Activated CD4-positive, alpha-beta T cell treated with anti-CD3 and anti-CD28 coated beads, Interleukin-10, Interleukin-2, amounts not matched to agents 100 ng/mL and 50 ng/mL, durations not matched to agents 16 hours and 8 hours (primary cell): ENCODE measurements around the gene ROCK2.
"Not testable (repeated sequence)": the region's sequence is repeated elsewhere in the genome, so short reads cannot be mapped to it uniquely, and the experiment has no call there.

Experiments
- DNase-seq: peaks from one replicate; pipeline ENCODE4 v3.0.0-alpha.2; 2020

Gene ROCK2

DNA sequence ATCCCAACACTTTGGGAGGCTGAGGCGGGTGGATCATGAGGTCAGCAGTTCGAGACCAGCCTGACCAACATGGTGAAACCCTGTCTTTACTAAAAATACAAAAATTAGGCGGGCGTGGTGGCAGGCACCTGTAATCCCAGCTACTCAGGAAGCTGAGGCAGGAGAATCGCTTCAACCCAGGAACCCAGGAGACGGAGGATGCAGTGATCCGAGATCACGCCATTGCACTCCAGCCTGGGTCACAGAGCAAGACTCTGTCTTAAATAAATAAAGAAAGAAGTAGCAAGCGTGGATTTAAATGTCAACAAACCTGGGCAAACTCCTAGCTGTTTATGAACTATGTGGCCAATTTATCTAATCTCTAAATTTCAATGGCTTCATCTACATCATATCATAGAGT lies 82.9 kb downstream of the ROCK2 start:
- not testable (repeated sequence) for DNase-seq

DNA sequence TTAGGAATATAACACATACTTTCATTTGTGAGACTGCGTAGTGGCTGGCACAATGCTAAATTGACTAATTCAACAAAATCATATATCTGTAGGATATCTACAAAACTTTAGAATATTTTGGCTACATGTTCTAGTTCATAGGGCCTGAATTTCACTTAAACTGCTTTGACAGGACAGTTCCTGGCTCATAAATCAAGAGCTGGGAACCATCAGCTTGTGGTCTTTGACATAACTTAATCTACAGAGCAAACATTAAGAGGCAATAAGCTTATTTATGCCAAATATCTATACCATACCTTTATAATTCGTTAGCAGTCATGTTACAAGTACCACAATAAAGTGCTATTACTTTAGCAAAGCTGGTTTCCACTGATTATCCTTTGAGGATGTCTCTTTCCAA lies 83.5 kb downstream of the ROCK2 start:
- DNase-seq = no peak

DNA sequence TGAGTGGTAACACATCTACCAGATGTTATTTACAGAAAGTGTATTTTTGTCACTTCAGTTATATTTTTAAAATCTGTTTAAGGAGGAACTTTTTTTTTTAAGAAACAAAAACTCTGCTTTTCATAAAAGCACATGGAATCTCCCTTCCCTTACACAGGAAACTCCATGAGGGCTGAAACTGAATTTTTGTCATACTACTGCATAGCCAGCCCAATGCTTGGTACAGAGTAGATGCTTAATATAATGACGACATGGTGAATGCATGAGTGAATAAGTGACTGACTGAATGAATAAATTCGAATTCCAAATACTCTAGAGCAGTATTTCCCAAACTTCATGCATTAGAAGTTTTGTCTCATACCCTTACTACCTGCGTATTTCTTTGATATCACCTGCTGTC lies 86.5 kb downstream of the ROCK2 start:
- DNase-seq = no peak

DNA sequence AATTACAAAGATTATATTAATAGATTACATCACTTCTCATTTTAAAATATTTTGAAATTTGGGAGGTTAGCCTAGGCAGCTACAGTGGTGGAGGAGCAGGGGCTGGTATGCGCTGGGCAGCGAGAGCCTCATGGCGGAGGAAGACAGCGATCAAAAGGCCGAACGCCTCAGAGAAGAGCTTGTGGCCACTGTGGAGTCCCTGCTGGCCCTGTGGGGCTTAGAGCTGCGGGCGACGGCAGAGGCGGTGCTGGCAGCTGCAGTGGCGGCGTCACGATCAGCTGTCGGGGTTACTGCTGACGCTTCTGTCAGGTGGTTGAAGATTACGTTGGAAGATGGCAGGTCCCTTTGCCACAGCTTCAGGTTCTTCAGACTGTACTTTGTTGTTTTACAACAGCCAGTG lies 87.4 kb downstream of the ROCK2 start:
- no peak for DNase-seq

DNA sequence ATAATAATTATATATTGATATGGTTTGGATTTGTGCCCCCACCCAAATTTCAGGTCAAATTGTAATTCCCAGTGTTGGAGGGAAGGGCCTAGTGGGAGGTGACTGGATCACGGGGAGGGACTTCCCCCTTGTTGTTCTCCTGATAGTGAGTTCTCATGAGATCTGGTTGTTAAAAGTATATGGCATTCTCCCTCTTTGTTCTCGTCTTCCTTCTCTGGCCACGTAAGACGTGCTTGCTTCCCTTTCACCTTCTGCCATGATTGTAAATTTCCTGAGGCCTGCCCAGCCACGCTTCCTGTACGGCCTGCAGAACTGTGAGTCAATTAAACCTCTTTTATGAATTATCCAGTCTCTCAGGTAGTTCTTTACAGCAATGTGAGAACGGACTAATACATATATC lies 88.3 kb downstream of the ROCK2 start:
- no peak for DNase-seq

DNA sequence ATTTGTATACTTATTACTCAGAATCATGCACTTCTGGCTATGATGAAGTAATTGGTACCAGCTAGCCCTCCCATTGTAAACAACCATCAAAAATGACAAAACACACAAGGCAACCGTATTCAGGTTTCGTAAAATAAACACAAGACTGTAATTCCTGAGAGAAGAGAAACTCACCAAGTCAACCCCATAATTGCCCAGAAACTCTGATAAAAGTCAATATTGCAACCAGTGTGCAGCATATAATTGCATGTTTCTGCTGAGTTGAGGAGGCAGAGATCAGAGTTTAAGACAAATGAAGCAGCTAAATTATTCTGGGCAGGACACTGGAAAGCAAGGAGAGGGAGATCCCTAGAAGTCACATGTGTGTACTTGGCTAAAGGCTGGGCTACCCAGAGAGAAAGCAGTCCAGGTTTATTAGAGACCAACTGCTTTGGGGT lies 90.3 kb downstream of the ROCK2 start:
- no peak for DNase-seq

DNA sequence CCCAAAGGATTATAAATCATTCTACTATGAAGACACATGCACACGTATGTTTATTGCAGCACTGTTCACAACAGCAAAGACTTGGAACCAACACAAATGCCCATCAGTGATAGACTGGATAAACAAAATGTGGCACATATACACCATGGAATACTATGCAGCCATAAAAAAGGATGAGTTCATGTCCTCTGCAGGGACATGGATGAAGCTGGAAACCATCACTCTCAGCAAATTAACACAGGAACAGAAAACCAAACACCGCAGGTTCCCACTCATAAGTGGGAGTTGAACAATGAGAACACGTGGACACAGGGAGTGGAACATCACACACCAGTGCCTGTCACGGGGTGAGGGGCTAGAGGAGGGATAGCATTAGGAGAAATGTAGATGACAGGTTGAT lies 92.0 kb downstream of the ROCK2 start:
- DNase-seq = not testable (repeated sequence)

DNA sequence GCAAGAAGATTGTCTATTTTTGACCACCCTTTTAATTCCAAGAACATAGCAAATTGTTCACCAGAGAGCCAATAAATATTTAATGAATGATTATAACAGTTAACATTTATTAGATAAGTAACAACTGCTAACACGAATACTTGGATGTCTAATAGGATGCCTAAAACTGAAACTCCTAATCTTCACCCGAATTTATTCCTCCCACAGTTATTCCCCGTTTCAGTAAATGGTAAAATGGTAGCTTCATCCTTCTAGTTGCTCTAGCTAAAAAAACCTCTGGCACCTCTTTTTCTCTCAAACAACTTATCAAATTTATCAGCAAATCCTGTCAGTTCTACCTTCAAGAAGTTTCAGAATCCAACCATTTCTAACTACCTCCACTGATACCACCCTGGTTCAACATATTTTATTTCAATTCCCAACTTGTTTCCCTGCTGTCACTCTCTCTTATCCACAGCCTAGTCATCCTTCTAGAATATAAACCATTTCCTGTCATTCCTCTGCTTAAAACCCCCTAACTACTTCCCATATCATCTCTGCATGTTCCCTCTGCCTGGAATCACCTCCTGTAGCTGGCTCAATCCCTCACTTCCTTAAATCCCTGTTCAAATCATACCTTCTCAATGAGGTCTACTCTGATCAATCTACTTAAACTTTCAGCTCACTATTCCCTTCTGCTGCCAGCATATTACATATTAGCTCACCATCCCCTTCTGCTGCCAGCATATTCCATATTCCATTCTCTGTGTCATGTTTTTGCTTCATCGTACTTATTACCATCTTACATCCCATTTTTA lies 93.8 kb downstream of the ROCK2 start:
- DNase-seq = no peak

DNA sequence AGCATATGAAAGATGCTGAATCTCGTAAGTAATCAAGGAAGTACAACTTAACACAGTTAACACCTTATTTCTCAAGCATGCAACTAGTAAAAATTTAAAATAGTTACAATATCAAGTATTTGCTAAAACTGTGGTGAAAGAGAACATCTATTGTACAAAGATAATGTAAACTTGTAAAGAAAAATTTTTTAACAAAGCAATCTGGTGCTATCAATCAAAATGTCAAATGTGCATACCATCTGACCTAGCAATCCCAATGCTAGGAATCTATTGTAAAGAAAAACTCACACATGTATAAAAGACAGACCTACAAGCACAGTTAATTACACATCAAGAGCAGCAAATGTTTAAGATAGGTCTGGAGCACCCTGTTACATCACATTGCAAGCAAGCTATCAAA lies 99.1 kb downstream of the ROCK2 start:
- DNase-seq = no peak

DNA sequence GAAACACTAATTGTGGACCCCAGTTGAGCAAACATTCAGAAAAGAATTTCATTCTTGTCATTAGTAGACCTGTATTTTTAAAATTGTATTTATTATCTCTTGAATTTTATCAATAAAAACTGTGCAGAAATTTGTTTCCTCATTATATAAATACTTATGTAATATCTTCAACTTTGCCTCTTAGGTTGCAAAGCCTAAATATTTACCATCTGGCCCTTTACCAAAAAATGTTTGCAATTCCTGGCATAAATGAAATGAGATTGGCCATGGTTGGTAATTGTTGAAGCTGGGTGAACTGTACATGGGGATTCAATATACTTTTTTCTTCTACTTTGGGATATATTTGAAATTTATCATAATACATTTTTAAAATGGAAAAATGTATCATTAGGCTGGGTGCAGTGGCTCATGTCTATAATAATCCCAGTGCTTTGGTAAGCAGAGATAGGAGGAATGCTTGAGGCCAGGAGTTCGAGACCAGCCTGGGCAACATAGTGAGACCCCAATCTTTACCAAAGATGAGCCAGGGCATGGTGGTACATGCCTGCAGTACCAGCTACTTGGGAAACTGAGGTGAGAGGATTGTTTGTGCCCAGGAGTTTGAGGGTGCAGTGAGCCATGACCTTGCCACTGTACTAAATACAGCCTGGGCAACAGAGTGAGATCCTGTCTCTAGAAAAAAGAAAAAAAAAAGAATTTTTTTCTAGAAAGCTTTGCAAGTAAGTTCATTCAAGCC lies 100.2 kb downstream of the ROCK2 start:
- DNase-seq = no peak

DNA sequence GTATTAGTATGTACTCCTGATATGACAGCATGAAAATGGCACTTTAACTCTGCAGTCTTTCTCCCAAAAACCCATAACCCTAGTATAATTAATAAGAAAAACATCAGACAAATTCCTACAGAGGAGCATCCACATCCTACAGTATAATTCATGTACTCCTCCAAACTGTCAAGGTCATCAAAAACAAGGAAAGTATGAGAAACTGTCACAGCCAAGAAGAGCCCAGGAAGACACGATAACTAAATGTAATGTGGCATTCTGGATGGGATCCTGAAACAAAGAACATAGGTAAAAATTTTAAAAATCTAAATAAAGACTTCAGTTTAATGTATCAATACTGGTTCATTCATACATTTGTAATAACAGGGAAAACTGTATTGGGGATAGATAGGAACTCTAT lies 100.9 kb downstream of the ROCK2 start:
- DNase-seq = no peak

DNA sequence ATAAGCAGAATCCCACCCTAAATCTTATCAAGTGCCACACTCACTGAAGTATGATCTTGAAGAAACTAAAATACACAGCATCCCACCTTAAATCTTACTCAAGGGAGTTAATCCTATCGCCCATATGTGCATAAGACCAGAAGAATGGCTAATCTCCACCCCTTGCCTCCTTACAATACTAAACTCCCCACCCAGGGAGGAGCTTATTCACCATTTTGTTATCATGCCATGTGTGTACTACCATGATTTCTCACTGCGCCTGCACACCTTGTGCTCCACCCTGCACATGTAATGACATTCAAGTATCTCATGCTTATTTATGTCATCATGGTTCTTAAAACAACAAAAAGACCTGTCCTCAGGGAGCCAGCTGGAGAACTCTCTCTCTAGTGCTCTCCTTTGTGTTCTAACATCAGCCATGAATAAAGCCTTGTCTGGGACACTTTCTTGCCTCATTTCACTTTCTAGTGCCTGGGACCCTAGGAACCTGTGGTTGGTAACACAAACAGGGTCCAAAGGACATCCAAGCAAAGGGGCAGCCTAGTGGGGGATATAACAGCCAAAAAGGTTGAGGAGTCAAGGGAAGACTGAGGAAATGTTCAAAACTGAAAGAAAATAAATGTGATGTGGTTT lies 101.8 kb downstream of the ROCK2 start:
- DNase-seq = no peak

DNA sequence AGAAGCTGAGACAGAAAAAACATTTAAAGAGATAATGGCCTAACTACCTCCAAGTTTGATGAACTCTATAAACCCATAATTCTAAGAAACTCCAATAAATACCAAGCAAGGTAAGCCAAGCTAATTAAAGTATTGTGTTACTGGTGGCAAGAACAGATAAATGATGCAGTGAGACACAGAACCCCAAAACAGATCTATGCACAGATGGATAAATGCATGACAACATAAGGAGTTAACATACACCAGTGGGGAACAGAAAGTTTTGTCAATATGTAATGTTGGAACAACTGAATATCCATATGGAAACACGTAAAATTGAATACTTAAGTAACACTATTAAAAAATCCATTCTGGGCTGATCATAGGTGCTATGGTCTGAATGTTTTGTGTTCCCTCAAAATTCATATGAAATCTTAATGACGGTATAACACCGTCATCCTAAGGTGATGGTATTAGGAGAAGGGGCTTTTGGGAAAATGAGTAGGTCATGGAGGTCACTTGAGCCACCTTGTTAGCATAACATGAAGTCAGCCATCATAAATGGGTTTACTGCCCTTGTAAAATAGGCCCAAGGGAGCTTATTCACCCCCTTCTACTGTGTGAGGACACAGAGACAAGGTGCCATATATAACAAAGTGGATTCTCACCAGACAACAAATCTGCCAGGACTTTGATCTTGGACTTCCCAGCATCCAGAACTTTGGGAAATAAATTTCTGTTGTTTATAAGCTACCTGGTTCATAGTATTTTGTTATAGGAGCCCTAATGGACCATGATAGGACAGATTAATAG lies 102.8 kb downstream of the ROCK2 start:
- DNase-seq = no peak

DNA sequence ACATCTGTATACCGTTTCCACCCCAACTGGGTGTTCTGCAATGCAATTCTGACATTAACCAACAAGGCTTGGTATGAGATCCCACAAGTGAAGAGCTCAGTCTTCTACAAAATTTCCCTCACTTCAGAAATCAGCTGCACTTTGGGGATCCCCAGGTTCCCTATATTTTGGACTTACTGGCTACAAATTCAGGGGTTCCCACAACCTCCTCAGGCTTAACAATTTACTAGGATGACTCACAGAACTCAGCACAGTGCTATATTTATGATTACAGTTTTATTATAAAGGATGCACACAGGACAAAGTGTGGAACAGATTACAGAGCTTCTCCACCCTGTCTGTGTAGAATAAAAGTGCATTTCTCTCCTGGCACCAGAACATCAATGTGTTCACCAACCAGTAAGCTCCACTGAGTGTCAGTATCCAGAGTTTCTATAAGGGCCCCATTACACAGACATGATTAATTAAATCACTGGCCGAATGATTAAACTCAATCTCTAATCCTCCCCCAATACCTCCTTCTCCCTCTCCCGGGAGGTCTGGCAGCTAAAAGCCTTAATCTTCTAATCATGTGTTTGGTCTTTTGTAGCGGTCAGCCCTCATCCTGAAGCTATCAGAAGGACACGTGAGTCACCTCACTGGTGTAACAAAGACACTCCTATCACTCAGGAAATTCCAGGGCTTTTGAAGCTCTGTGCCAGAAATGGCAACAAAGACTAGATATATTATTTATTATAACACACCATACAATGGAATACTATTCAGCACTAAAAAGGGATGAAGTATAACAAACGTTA lies 104.6 kb downstream of the ROCK2 start:
- DNase-seq = no peak

DNA sequence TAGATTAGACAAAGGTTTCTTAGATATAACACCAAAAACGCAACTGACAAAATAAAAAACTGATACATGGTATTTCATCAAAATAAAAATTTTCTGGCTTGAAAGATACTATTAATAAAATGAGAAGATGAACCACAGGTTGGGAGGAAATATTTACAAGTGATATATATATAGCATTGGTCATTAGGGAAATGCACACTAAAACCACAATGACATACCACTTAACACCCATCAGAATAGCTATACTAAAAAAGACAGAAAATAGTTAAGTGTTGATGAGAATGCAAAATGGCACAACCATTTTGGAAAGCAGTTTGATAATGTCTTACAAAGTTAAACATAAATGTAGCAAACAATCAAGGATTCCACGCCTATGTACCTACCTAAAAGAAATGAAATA lies 105.3 kb downstream of the ROCK2 start:
- DNase-seq = no peak

DNA sequence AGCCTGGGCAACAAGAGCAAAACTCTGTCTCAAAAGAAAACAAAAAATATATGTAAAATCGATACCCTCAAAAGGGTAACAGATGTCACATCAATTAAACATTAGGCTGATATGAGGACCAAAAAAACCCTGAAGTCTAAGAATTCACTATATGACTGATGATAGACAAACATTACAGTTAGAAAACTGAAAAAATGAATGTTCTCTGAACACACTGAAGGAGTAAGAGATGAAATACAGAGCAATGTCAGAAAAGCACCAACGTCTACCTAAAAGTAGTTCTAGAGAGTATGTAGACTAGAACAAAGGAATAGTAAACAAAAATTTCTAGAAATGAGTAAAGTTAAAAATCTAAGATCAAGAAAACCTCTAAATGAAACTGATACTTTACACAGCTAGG lies 107.3 kb downstream of the ROCK2 start:
- peak; percentile 32 for DNase-seq

DNA sequence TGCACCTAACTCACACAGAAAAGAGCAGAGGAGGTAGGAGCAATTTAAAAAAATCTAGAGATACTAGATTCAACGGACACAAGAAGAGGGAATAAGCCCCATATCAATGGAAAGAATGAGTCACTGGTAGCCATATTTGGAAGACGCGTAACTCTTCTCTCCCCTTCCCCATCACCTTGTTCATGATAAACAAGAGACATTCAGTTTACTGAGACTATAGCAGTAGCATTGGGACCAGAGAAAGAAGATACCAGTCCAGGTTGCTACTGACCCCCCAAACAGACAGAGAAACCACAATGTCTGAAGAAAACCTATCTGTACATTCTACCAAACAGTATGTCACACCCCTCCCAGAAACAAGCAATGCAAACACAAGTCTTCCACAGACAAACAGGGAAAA lies 108.1 kb downstream of the ROCK2 start:
- DNase-seq = no peak

DNA sequence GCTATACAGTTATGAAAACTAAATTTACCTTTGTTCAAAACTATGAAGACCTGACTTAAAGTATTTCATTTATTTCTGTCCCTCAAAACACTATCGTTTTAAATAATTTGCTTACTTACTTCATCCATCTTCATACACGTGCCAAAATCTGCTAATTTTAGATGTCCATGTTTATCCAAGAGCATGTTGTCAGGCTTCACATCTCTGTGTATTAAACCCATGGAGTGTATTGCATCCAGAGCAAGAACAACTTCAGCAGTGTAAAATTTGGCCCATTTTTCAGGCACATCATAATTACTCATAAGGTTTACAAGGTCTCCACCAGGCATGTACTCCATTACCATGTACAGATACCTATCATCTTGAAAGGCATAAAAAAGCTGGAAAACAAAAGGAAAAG lies 108.9 kb downstream of the ROCK2 start:
- no peak for DNase-seq

DNA sequence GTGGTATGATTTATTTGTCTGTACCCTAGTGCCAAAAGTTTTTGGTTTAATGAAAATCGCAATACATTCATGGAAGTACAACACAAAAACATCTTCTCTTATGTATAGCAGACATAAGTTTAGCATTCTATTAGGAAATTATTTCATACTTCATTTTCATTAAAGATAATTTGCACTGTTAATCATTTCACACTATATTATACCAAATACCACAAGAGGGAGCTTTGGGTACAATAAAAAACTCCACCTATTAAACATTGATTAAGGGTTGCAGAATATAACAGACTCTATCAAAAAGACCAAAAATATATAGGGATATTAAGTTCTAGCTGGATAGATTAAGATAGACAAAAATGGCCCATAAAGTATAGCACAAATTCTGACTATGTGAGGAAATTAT lies 110.1 kb downstream of the ROCK2 start:
- DNase-seq = no peak

DNA sequence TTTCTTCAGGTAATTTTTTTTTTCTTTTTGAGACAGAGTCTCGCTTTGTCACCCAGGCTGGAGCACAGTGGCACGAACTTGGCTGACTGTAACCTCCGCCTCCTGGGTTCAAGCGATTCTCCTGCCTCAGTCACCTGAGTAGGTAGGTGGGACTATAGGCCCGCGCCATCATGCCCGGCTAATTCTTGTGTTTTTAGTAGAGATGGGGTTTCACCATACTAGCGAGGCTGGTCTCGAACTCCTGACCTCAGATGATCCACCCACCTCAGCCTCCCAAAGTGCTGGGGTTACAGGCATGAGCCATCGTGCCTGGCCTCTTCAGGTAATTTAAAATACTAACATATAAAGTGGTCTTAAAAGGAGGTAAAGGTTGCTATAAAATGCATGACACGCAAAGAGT lies 113.2 kb downstream of the ROCK2 start:
- DNase-seq = not testable (repeated sequence)

DNA sequence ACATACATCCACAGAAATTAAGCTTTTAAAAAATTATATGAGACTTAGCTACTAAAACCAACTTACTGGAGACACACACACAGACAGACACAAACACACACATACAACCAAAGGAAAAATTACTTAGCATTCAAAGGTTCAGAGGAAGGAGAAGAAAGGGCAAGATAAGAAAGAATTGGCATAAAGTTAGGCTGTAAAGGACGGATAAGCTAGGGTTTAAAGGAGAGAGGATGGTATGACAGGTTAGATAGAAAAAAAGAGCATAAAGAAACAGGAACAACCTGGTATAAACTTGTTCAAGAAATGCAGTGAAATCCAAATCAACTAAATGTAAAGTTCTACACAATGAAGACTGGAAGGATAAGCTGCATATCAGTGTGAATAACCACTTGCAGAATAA lies 115.7 kb downstream of the ROCK2 start:
- DNase-seq = no peak

DNA sequence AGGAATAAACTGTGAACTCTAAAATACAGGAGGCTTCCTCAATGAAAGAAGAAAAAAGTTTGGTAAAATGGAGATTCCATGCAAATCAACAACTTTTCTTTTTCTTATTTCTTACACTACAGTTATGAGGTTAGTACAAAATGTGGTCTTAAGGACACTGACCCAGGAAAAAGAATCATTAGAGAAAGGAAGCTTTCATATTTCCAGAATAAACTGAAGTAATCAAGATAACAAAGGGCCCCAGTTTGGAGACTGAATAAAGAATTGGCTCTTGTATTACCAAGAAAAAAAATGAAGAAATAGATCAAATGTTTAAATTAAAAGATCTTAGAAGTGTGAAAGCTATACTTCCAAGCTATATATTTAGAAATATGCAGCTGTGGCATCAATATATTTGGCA lies 116.8 kb downstream of the ROCK2 start:
- no peak for DNase-seq
